IMR-90 (cell line): ENCODE results near the gene CNST. TPM values are rescaled to one million over a fixed set of nuclear protein-coding genes. Genes with fewer than 3 reads are reported as not detected.

Experiments
- ATAC-seq: fragments of 200-7000 bp; cut with Tn5 transposase; 2 replicates; pipeline ENCODE4 v1.9.1; 2020; ENCODE audit warnings: low read depth, mild to moderate bottlenecking, moderate library complexity
- BruUV-seq: library from RNA; stranded (reverse); fragments of 400-500 nt; replicated peaks from 2 replicates; lab custom pipeline; 2021; lab: Mats Ljungman, UMichigan
- CTCF ChIA-PET: fragments of 300-600 bp; formaldehyde crosslinking; extraction: SDS; loops from one replicate; lab custom pipeline; 2021; ENCODE audit warnings: antibody characterized with exemption; lab: Yijun Ruan, JAX
- POLR2A ChIA-PET: fragments of 300-600 bp; sonication (Branson Sonifier 250); formaldehyde crosslinking; loops from one replicate; lab custom pipeline; 2022; ENCODE audit warnings: antibody characterized with exemption; ENCODE audit not compliant: unreplicated experiment; lab: Charles Lee
- DNase-seq: peaks from one replicate; pipeline ENCODE4 v3.0.0; 2013
- H2AFZ ChIP-seq: replicated peaks from 2 replicates; pipeline ENCODE3; 2013; ENCODE audit warnings: low read length, mild to moderate bottlenecking; ENCODE audit not compliant: poor library complexity
- H2AK5ac ChIP-seq: 2 replicates; pipeline ENCODE4 v1.6.1; 2013; ENCODE audit warnings: low read depth, low read length, inconsistent platforms
- H2AK9ac ChIP-seq: replicated peaks from 2 replicates; pipeline ENCODE3; 2013; ENCODE audit warnings: mild to moderate bottlenecking, low read depth, low read length, moderate library complexity; ENCODE audit not compliant: poor library complexity
- H2BK120ac ChIP-seq: 2 replicates; pipeline ENCODE4 v1.6.1; 2013; ENCODE audit warnings: low read depth, low read length, inconsistent platforms
- H2BK15ac ChIP-seq: 3 replicates; pipeline ENCODE4 v1.6.1; 2013; ENCODE audit warnings: low read depth, low read length, inconsistent platforms
- H2BK20ac ChIP-seq: 2 replicates; pipeline ENCODE4 v1.6.1; 2013; ENCODE audit warnings: low read depth, mild to moderate bottlenecking, inconsistent platforms, low read length, moderate library complexity
- H2BK5ac ChIP-seq: 2 replicates; pipeline ENCODE4 v1.6.1; 2013; ENCODE audit warnings: mild to moderate bottlenecking, low read depth, low read length, inconsistent platforms; ENCODE audit not compliant: poor library complexity, severe bottlenecking
- H3K14ac ChIP-seq: replicated peaks from 2 replicates; pipeline ENCODE4 v1.6.1; 2013; ENCODE audit warnings: low read depth, low read length, inconsistent platforms
- H3K18ac ChIP-seq: 2 replicates; pipeline ENCODE4 v1.6.1; 2013; ENCODE audit warnings: low read depth, low read length, control low read depth
- H3K23ac ChIP-seq: 2 replicates; pipeline ENCODE4 v1.6.1; 2013; ENCODE audit warnings: low read depth, low read length, inconsistent platforms
- H3K27ac ChIP-seq: 2 replicates; pipeline ENCODE4 v1.5.1; 2013; ENCODE audit warnings: mild to moderate bottlenecking, control low read depth, low read length; ENCODE audit not compliant: insufficient read depth
- H3K27me3 ChIP-seq: 2 replicates; pipeline ENCODE4 v1.6.1; 2013; ENCODE audit warnings: low read length; ENCODE audit not compliant: control insufficient read depth, insufficient read depth
- H3K36me3 ChIP-seq: 2 replicates; pipeline ENCODE4 v1.6.1; 2013; ENCODE audit warnings: low read length, mixed read lengths; ENCODE audit not compliant: control insufficient read depth, insufficient read depth
- H3K4ac ChIP-seq: 2 replicates; pipeline ENCODE4 v1.6.1; 2013; ENCODE audit warnings: low read depth, low read length, inconsistent platforms
- H3K4me1 ChIP-seq: 2 replicates; pipeline ENCODE4 v1.6.1; 2013; ENCODE audit warnings: low read length, mixed read lengths; ENCODE audit not compliant: control insufficient read depth, insufficient read depth
- H3K4me2 ChIP-seq: 2 replicates; pipeline ENCODE4 v1.6.1; 2013; ENCODE audit warnings: low read depth, mild to moderate bottlenecking, control low read depth, low read length, moderate library complexity
- H3K4me3 ChIP-seq: 2 replicates; pipeline ENCODE4 v1.5.1; 2013; ENCODE audit warnings: low read depth, mild to moderate bottlenecking, control low read depth, low read length, moderate library complexity; ENCODE audit not compliant: insufficient read depth
- H3K56ac ChIP-seq: 2 replicates; pipeline ENCODE4 v1.6.1; 2013; ENCODE audit warnings: low read length, inconsistent platforms; ENCODE audit not compliant: insufficient read depth; ENCODE audit errors: extremely low read depth
- H3K79me1 ChIP-seq, 2 experiments: 2 replicates each; pipeline ENCODE4 v1.6.1; 2013; ENCODE audit warnings: low read length in 2 of 2, inconsistent platforms in 1 of 2, low read depth in 1 of 2
- H3K9ac ChIP-seq: 2 replicates; pipeline ENCODE4 v1.6.1; 2013; ENCODE audit warnings: low read depth, low read length, control low read depth
- H3K9me1 ChIP-seq: 2 replicates; pipeline ENCODE4 v1.6.1; 2013; ENCODE audit warnings: low read length, inconsistent platforms; ENCODE audit not compliant: insufficient read depth
- H3K9me3 ChIP-seq: 2 replicates; pipeline ENCODE4 v1.6.1; 2013; ENCODE audit warnings: low read length; ENCODE audit not compliant: control insufficient read depth, insufficient read depth
- H4K20me1 ChIP-seq: 2 replicates; pipeline ENCODE4 v1.6.1; 2013; ENCODE audit warnings: low read length, inconsistent platforms; ENCODE audit not compliant: insufficient read depth
- H4K5ac ChIP-seq: 2 replicates; pipeline ENCODE4 v1.6.1; 2013; ENCODE audit warnings: mild to moderate bottlenecking, low read depth, low read length, control low read depth
- H4K8ac ChIP-seq, 2 experiments: 2 replicates each; pipeline ENCODE4 v1.6.1; 2013; ENCODE audit warnings: low read depth in 2 of 2, low read length in 2 of 2, control low read depth in 1 of 2, inconsistent platforms in 1 of 2
- H4K91ac ChIP-seq: 2 replicates; pipeline ENCODE4 v1.6.1; 2013; ENCODE audit warnings: low read depth, low read length, inconsistent platforms; ENCODE audit not compliant: insufficient read depth
- CTCF ChIP-seq: conservative IDR thresholded peaks from 2 replicates; pipeline ENCODE4 v1.5.1; 2012; ENCODE audit warnings: mild to moderate bottlenecking, low read depth, low read length, improper control_type of control experiment
- RAD21 ChIP-seq: IDR thresholded peaks from 2 replicates; pipeline ENCODE4 v1.6.1; 2012; ENCODE audit warnings: low read length, improper control_type of control experiment
- USF2 ChIP-seq: fragments of 150-350 bp; IDR thresholded peaks from 2 replicates; pipeline ENCODE4 v1.6.1; 2017; ENCODE audit warnings: mild to moderate bottlenecking, antibody characterized with exemption, low read length, low read depth
- WGBS, 2 experiments: methylation state at CpG; one replicate each; pipeline versions ENCODE4 v1.1.5 to v1.1.7; 2013; ENCODE audit warnings: missing lambda C conversion rate in 2 of 2; ENCODE audit not compliant: insufficient read length in 1 of 2; ENCODE audit errors: extremely low coverage in 2 of 2; 5-methylcytosine and 5-hydroxymethylcytosine counted together
- dilution Hi-C: fragments of 300-500 bp; cut with HindIII; formaldehyde crosslinking; loops from one replicate; pipeline ENCODE4 v1.14.3; 2018; ENCODE audit warnings: low sequenced_read_pairs; ENCODE audit not compliant: unreplicated experiment
- in situ Hi-C: fragments of 300-500 bp; cut with MboI; formaldehyde crosslinking; loops from 3 replicates; pipeline ENCODE4 v1.14.3; 2019; ENCODE audit warnings: low sequenced_read_pairs, inconsistent platforms, mixed read lengths
- intact Hi-C: fragments of 100-400 bp; cut with micrococcal nuclease; formaldehyde crosslinking; loops from 2 replicates; pipeline ENCODE4 v1.10.0; 2022
- polyA plus RNA-seq, 3 experiments: library from polyadenylated mRNA; depleted of rRNA; stranded (reverse); fragments of >200 nt; gene quantifications; 2 replicates each; pipeline ENCODE4 v1.2.3, GENCODE V29; 2012; ENCODE audit warnings: low replicate concordance in 1 of 3
- total RNA-seq: library from RNA; depleted of rRNA; stranded (reverse); fragments of >200 nt; gene quantifications from 2 replicates; pipeline ENCODE4 v1.2.3, GENCODE V29; 2012

Gene CNST
- total and polyA plus RNA-seq, 2 of the 4 experiments (the other 2 are of a cell fraction): 15.4 to 25.5 TPM

DNA sequence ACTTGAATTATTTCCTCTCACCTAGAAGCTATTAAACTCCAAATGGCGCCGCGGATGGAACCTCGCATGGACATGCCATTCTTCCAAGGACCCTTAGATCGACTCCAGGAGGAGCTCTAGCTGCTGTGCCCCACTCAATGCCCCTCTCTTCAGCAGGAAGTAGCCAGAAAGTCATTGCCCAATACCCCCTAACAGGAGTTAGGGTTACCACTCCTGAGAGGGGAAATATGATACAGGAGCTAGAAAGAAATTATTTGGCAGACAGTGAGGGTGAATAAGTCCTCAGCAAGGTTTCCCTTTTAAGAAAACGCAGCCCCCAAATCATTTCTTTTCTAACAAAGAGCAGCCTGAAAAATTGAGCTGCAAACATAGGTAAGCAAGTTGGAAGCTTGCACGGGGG lies 28.8 kb upstream of the CNST start:
- TF ChIP-seq CTCF: no peak
- no peak for TF ChIP-seq RAD21
- TF ChIP-seq USF2: no peak
- Histone ChIP-seq H3K56ac (no peak overlapping the region), H2AK5ac (no peak overlapping the region), H3K4me1 (no peaks in the 10 kb centered on the region), H3K9me3 (no peaks in the 10 kb centered on the region), H4K5ac (no peak overlapping the region), H3K27me3 (peaks cover 11% of the 10 kb centered on the region), H2BK5ac (no peak overlapping the region), H2BK20ac (no peak overlapping the region), H4K8ac (no peak overlapping the region), H3K9ac (no peak overlapping the region), H2AK9ac (no peak overlapping the region), H3K4me3 (no peak overlapping the region), H3K36me3 (peaks cover 2% of the 10 kb centered on the region), H3K14ac (no peak overlapping the region), H4K91ac (no peak overlapping the region), H3K4me2 (no peak overlapping the region), H3K79me1 (0 out of 4 replicates have a peak, but pooled peaks cover 0 to 2% of the 10 kb centered on the region in 2 experiments), H3K9me1 (no peaks in the 10 kb centered on the region), H2BK120ac (no peak overlapping the region), H3K4ac (no peak overlapping the region), H2BK15ac (no peak overlapping the region), H3K27ac (no peak overlapping the region), H4K20me1 (no peaks in the 10 kb centered on the region), H3K23ac (no peak overlapping the region), H3K18ac (no peak overlapping the region), H2AFZ (no peak overlapping the region)
- BruUV-seq: no TSS peak
- dilution Hi-C loops (no loop called here), in situ Hi-C loops (no loop called here), intact Hi-C loops (no loop called here)
- ChIA-PET CTCF (no interaction called here), POLR2A (no interaction called here)
- no peak for ATAC-seq
- 100% methylated on average over 1 of the region's 7 CpGs; no CpG with 5 or more reads in 1 of the 2 experiments for WGBS, 2 experiments
- DNase-seq: no peak
